HG02610 (cell line): Measurements from ENCODE around the gene RUNX2.

ENCODE experiments used
- ATAC-seq: cut with Tn5 transposase; IDR thresholded peaks from one replicate; pipeline ENCODE4 v1.9.1; 2021; ENCODE audit warnings: mild to moderate bottlenecking, moderate library complexity; ENCODE audit not compliant: unreplicated experiment

RUNX2 gene

GRCh38 chr6:45398075-45398813, 70.1 kb downstream of the RUNX2 start:
- ATAC-seq = no peak

GRCh38 chr6:45400021-45400420, 71.9 kb downstream of the RUNX2 start:
- no peak for ATAC-seq

GRCh38 chr6:45411959-45412358, 83.8 kb downstream of the RUNX2 start:
- ATAC-seq = no peak

- no peak for ATAC-seq
These were observed 87.2 kb downstream of the RUNX2 start for GRCh38 chr6:45415315-45415714.

- ATAC-seq = no peak
These were observed 87.8 kb downstream of the RUNX2 start for GRCh38 chr6:45415788-45416518.

GRCh38 chr6:45416700-45417099, 88.6 kb downstream of the RUNX2 start:
- ATAC-seq = no peak

- ATAC-seq = no peak
These were observed 89.3 kb downstream of the RUNX2 start for GRCh38 chr6:45417436-45417835.

- ATAC-seq = no peak
These were observed 91.5 kb downstream of the RUNX2 start for GRCh38 chr6:45419571-45420082.

GRCh38 chr6:45420083-45420908, 92.2 kb downstream of the RUNX2 start:
- ATAC-seq = no peak

GRCh38 chr6:45420909-45421708, 93.0 kb downstream of the RUNX2 start:
- no peak for ATAC-seq

GRCh38 chr6:45421709-45422502, 93.8 kb downstream of the RUNX2 start:
- ATAC-seq = no peak

- no peak for ATAC-seq
These were observed 94.5 kb downstream of the RUNX2 start for GRCh38 chr6:45422503-45423110.

- no peak for ATAC-seq
These were observed 95.1 kb downstream of the RUNX2 start for GRCh38 chr6:45423111-45423823.

GRCh38 chr6:45423824-45424450, 95.8 kb downstream of the RUNX2 start:
- ATAC-seq = no peak

GRCh38 chr6:45424451-45424861, 96.3 kb downstream of the RUNX2 start:
- no peak for ATAC-seq

GRCh38 chr6:45426251-45426650, 98.1 kb downstream of the RUNX2 start:
- no peak for ATAC-seq

- ATAC-seq = no peak
These were observed 99.6 kb downstream of the RUNX2 start for GRCh38 chr6:45427726-45428125.

- ATAC-seq = no peak
These were observed 100.6 kb downstream of the RUNX2 start for GRCh38 chr6:45428727-45429126.
